Stomach (tissue), 9 donors: Measurements from ENCODE around the gene PLCB1. TPM values are rescaled to one million over a fixed set of nuclear protein-coding genes. Genes with fewer than 3 reads are reported as not detected.

ENCODE experiments used
- DNase-seq, 2 donors: peaks; one replicate each; pipeline versions ENCODE4 v3.0.0 to v3.0.0-alpha.2; 2013 to 2019
- H3K27ac ChIP-seq, 5 donors: fragments of 200-600 bp in 4 of 5; sonication (generic) in 4 of 5; one replicate each; pipeline ENCODE4 v1.5.1; 2013 to 2019; ENCODE audit warnings: mild to moderate bottlenecking in 1 of 5, moderate library complexity in 1 of 5
- H3K27me3 ChIP-seq, 3 donors: fragments of 200-600 bp; sonication (generic); one replicate each; pipeline ENCODE4 v1.5.1; 2017 to 2019; ENCODE audit warnings: mixed run types in 1 of 3
- H3K36me3 ChIP-seq, 4 donors: fragments of 200-600 bp; sonication (generic); 1 replicate in 3 of 4; 2 replicates in 1 of 4; pipeline ENCODE4 v1.5.1; 2016 to 2019
- H3K4me1 ChIP-seq, 4 donors: fragments of 200-600 bp; sonication (generic); one replicate each; pipeline ENCODE4 v1.5.1; 2016 to 2019
- H3K4me3 ChIP-seq, 4 donors: fragments of 200-600 bp; sonication (generic) in 3 of 4; one replicate each; pipeline ENCODE4 v1.5.1; 2016 to 2019; ENCODE audit warnings: mild to moderate bottlenecking in 1 of 4
- H3K9me3 ChIP-seq, 4 donors: fragments of 200-600 bp; sonication (generic); one replicate each; pipeline ENCODE4 v1.5.1; 2016 to 2019
- EP300 ChIP-seq: sonication (generic); formaldehyde crosslinking; IDR thresholded peaks from one replicate; pipeline ENCODE4 v1.6.1; 2017; ENCODE audit warnings: antibody characterized with exemption
- POLR2A ChIP-seq, 4 donors: fragments of 450-650 bp; IDR thresholded peaks; one replicate each; pipeline ENCODE4 v1.6.1; 2016; ENCODE audit warnings: antibody characterized with exemption in 4 of 4, control low read depth in 2 of 4, mild to moderate bottlenecking in 1 of 4, moderate library complexity in 1 of 4
- POLR2AphosphoS5 ChIP-seq, 3 donors: sonication (generic); formaldehyde crosslinking; IDR thresholded peaks; one replicate each; pipeline ENCODE4 v1.6.1; 2016; ENCODE audit warnings: antibody characterized with exemption in 3 of 3
- WGBS, 5 donors: extraction: QIAGEN DNeasy Blood & Tissue Kit in 3 of 5; methylation state at CpG; one replicate each; pipeline versions ENCODE4 v1.1.5 to v1.1.7; 2013 to 2018; 5-methylcytosine and 5-hydroxymethylcytosine counted together
- intact Hi-C: fragments of 100-400 bp; cut with DNase I; formaldehyde crosslinking; loops from one replicate; pipeline ENCODE4 v1.15.1; 2023; ENCODE audit warnings: low total_unique reads
- polyA plus RNA-seq, 3 donors: library from polyadenylated mRNA; stranded (reverse); fragments of 200-250 nt; gene quantifications; one replicate each; pipeline ENCODE4 v1.2.3, GENCODE V29; 2013
- total RNA-seq, 5 donors: library from RNA; depleted of rRNA; stranded (reverse); fragments of >200 nt; gene quantifications; one replicate each; pipeline versions ENCODE4 v1.1.0 to v1.2.3, GENCODE V29; 2014 to 2016
- TF ChIP-seq, protein P1 (sequence below), 7 experiments: fragments of 450-650 bp in 4 of 7; fragments of 200-600 bp in 3 of 7; sonication (generic) in 3 of 7; IDR thresholded peaks; one replicate each; pipeline ENCODE4 v1.5.1; 2016 to 2019; ENCODE audit warnings: antibody characterized with exemption in 7 of 7, control low read depth in 2 of 7, mild to moderate bottlenecking in 1 of 7
- donor health status: healthy with polysubstance abuse.
- donor health status: Bipolar disorder and iron deficiency.
- donor health status: healthy.

PLCB1 gene
- total and polyA plus RNA-seq, 8 donors, result 4.1 to 66.5 (median 11.7) TPM

DNA sequence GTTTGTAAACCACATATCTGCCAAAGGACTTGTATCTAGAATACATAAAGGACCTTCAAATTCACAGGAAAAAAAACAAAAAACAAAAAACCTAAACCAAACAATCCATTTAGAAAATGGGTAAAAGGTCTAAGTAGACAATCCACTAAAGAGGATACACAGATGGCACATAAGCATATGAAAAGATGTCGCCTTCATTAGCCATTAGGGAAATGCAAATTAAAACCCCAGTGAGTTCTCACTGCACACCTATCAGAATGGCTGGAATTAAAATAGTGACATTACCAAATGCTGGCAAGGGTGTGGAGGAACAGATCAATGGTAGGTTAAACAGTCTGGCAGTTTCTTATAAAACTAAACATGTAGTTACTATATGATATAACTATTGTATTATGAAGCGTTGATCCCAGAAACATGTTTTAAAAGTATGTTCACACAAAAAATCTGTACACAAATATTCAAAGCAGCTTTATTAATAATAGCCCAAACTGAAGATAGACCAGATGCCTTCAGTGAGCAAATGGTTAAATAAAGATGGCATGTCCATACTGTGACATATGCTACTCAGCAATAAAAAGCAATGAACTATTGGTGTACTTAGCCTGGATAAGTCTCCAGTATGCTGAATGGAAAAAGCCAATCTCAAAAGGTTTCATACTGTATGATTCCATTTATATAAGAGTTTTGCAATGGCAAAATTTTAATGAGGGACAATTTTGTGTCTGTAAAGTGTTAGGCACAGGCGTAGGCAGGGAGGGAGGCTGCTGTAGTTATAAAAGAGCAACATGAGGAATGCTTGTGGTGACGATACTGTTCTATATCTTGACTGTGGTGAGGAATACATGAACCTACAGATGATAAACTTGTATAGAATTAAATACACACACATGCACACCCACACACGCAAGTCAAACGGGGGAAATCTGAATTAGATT lies 43.9 kb downstream of the PLCB1 start:
- Histone ChIP-seq H3K27me3 (no peaks in the 10 kb centered on the region), H3K4me1 (no peaks in the 10 kb centered on the region), H3K9me3 (no peaks in the 10 kb centered on the region), H3K36me3 (no peaks in the 10 kb centered on the region), H3K27ac (no peak overlapping the region), H3K4me3 (no peak overlapping the region)
- TF ChIP-seq POLR2AphosphoS5 (IDR thresholded peaks at IDR 0.05), result no peak
- no peak for TF ChIP-seq EP300
- no peak for TF ChIP-seq POLR2A (IDR thresholded peaks at IDR 0.05)
- TF ChIP-seq, protein P1, sequence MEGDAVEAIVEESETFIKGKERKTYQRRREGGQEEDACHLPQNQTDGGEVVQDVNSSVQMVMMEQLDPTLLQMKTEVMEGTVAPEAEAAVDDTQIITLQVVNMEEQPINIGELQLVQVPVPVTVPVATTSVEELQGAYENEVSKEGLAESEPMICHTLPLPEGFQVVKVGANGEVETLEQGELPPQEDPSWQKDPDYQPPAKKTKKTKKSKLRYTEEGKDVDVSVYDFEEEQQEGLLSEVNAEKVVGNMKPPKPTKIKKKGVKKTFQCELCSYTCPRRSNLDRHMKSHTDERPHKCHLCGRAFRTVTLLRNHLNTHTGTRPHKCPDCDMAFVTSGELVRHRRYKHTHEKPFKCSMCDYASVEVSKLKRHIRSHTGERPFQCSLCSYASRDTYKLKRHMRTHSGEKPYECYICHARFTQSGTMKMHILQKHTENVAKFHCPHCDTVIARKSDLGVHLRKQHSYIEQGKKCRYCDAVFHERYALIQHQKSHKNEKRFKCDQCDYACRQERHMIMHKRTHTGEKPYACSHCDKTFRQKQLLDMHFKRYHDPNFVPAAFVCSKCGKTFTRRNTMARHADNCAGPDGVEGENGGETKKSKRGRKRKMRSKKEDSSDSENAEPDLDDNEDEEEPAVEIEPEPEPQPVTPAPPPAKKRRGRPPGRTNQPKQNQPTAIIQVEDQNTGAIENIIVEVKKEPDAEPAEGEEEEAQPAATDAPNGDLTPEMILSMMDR (IDR thresholded peaks at IDR 0.05), result no peak
- WGBS, 5 donors, result 83 to 90% (median 87%) methylated on average over 6 of the region's 6 CpGs
- intact Hi-C loops, result no loop called here
- DNase-seq, result no peak

DNA sequence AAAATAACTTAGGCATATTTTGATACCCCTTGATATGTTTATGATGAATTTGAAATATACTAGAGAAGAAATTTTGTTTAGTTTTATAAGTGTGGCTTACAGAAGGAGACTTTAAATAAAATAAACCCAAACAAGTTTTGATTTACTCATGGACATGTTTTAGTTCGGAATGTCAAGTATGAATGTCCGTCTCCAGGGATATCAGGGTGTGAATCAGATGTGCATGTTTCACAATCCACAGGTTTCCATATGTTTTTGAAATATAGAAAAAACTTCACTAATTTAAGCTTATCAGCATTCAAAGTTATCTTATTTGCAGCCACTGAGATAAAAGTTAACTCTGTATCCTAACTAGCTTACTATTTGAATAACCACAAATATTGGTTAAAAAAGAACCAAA lies 51.5 kb downstream of the PLCB1 start:
- intact Hi-C loops, result no loop called here
- no peaks in the 10 kb centered on the region for H3K27me3 ChIP-seq
- no peaks in the 10 kb centered on the region for H3K9me3 ChIP-seq
- peaks cover 0 to 9% (median 3%) of the 10 kb centered on the region in 4 donors for H3K4me1 ChIP-seq
- 62 to 77% (median 69%) methylated on average over 2 of the region's 2 CpGs for WGBS, 5 donors
- DNase-seq, result no peak
- no peaks in the 10 kb centered on the region for H3K36me3 ChIP-seq
- no peak overlapping the region for H3K4me3 ChIP-seq
- TF ChIP-seq, protein P1 (IDR thresholded peaks at IDR 0.05), result no peak
- no peak for TF ChIP-seq POLR2AphosphoS5 (IDR thresholded peaks at IDR 0.05)
- TF ChIP-seq POLR2A (IDR thresholded peaks at IDR 0.05), result no peak
- no peak for TF ChIP-seq EP300
- no peak overlapping the region for H3K27ac ChIP-seq

GRCh38 chr20:8187740-8188139 lies 55.7 kb downstream of the PLCB1 start:
- H3K4me3 ChIP-seq, result no peak overlapping the region

GRCh38 chr20:8190043-8190880 lies 58.2 kb downstream of the PLCB1 start:
- WGBS, 5 donors, result 35 to 67% (median 41%) methylated on average over 7 of the region's 7 CpGs
- no peaks in the 10 kb centered on the region for H3K27me3 ChIP-seq
- peak in 1 of 2 donors; percentile 15 for DNase-seq
- no peak overlapping the region for H3K4me3 ChIP-seq
- H3K4me1 ChIP-seq, result peaks cover 0 to 24% (median 6%) of the 10 kb centered on the region in 4 donors
- TF ChIP-seq EP300 (no peak), POLR2AphosphoS5 (IDR thresholded peaks at IDR 0.05) (no peak), POLR2A (IDR thresholded peaks at IDR 0.05) (no peak)
- TF ChIP-seq, protein P1 (IDR thresholded peaks at IDR 0.05), result no peak
- intact Hi-C loops, result no loop called here
- H3K36me3 ChIP-seq, result no peaks in the 10 kb centered on the region
- peaks cover 0 to 9% (median 4%) of the 10 kb centered on the region in 4 donors for H3K9me3 ChIP-seq
- no peak overlapping the region for H3K27ac ChIP-seq

More at GRCh38 chr20:8187740-8188139, 55.7 kb downstream of the PLCB1 start:
- TF ChIP-seq POLR2A (IDR thresholded peaks at IDR 0.05) (no peak), POLR2AphosphoS5 (IDR thresholded peaks at IDR 0.05) (no peak), EP300 (no peak)
- TF ChIP-seq, protein P1 (IDR thresholded peaks at IDR 0.05), result no peak
- Histone ChIP-seq H3K27ac (no peak overlapping the region), H3K4me1 (peaks cover 0 to 24% (median 9%) of the 10 kb centered on the region in 4 donors), H3K36me3 (no peaks in the 10 kb centered on the region), H3K9me3 (no peaks in the 10 kb centered on the region), H3K27me3 (no peaks in the 10 kb centered on the region)
- 45 to 65% (median 58%) methylated on average over 2 of the region's 2 CpGs for WGBS, 5 donors
- no peak for DNase-seq
- intact Hi-C loops, result no loop called here
